Measurements from ENCODE around the gene ADGRL3. TPM values are rescaled to one million over a fixed set of nuclear protein-coding genes. Genes with fewer than 3 reads are reported as not detected.

The ADGRL3 gene
- total RNA-seq, 1 donor: under 0.01 TPM

- TF ChIP-seq, protein P1, sequence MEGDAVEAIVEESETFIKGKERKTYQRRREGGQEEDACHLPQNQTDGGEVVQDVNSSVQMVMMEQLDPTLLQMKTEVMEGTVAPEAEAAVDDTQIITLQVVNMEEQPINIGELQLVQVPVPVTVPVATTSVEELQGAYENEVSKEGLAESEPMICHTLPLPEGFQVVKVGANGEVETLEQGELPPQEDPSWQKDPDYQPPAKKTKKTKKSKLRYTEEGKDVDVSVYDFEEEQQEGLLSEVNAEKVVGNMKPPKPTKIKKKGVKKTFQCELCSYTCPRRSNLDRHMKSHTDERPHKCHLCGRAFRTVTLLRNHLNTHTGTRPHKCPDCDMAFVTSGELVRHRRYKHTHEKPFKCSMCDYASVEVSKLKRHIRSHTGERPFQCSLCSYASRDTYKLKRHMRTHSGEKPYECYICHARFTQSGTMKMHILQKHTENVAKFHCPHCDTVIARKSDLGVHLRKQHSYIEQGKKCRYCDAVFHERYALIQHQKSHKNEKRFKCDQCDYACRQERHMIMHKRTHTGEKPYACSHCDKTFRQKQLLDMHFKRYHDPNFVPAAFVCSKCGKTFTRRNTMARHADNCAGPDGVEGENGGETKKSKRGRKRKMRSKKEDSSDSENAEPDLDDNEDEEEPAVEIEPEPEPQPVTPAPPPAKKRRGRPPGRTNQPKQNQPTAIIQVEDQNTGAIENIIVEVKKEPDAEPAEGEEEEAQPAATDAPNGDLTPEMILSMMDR (IDR thresholded peaks at IDR 0.05; ENCODE audit: insufficient read depth, low read length): no peak
- H3K4me3 ChIP-seq (ENCODE audit: low read depth, low read length): no peak overlapping the region
- DNase-seq (ENCODE audit: low read depth): no peak
These were observed 919.1 kb downstream of the ADGRL3 start for GRCh38 chr4:62119195-62119594.

- no peak for DNase-seq (ENCODE audit: low read depth)
- TF ChIP-seq, protein P1 (IDR thresholded peaks at IDR 0.05; ENCODE audit: insufficient read depth, low read length): no peak
These were observed 926.1 kb downstream of the ADGRL3 start for GRCh38 chr4:62126064-62126732.

More at GRCh38 chr4:62126064-62126732, 926.1 kb downstream of the ADGRL3 start:
- no peak overlapping the region for H3K4me3 ChIP-seq (ENCODE audit: low read depth, low read length)

Small RNA genes lying within 50 kb of the gene (small RNA-seq; reads per million reads assigned to genes)
- not detected for gene RF00019
